K562 (cell line): Measurements from ENCODE around the gene GFRA4.

Experiments used
- CREM ChIP-seq: IDR thresholded peaks from 2 replicates; pipeline ENCODE4 v1.6.1; 2014; ENCODE audit warnings: antibody characterized with exemption, low read depth
- EP300 ChIP-seq: IDR thresholded peaks from 2 replicates; pipeline ENCODE4 v1.6.1; 2012; ENCODE audit warnings: low read length, improper control_type of control experiment
- ESRRA ChIP-seq: fragments of 450-650 bp; IDR thresholded peaks from 2 replicates; pipeline ENCODE4 v1.6.1; 2014; ENCODE audit warnings: low read depth, mild to moderate bottlenecking, moderate library complexity, borderline replicate concordance
- JUN ChIP-seq, 2 experiments: sonication (generic) in 1 of 2; formaldehyde crosslinking in 1 of 2; IDR thresholded peaks; 2 replicates each; pipeline versions ENCODE4 v1.6.1 to v1.8.0; 2012 to 2022; ENCODE audit warnings: borderline replicate concordance in 2 of 2, mild to moderate bottlenecking in 2 of 2, improper control_type of control experiment in 1 of 2, low read depth in 1 of 2, low read length in 1 of 2, missing genetic modification reagents in 1 of 2
- NFE2 ChIP-seq: IDR thresholded peaks from 2 replicates; pipeline ENCODE4 v1.6.1; 2014; ENCODE audit warnings: antibody characterized with exemption, low read depth
- POLR2AphosphoS2 ChIP-seq: IDR thresholded peaks from 2 replicates; pipeline ENCODE4 v1.6.1; 2012; ENCODE audit warnings: low read length, improper control_type of control experiment
- PTRF ChIP-seq: fragments of 450-650 bp; IDR thresholded peaks from 2 replicates; pipeline ENCODE4 v1.6.1; 2016; ENCODE audit warnings: mild to moderate bottlenecking, missing genetic modification characterization, missing compliant biosample characterization
- ZEB2 ChIP-seq: fragments of 450-650 bp; IDR thresholded peaks from 2 replicates; pipeline ENCODE4 v1.6.1; 2016
- ZKSCAN1 ChIP-seq: fragments of 150-350 bp; IDR thresholded peaks from 2 replicates; pipeline ENCODE4 v1.6.1; 2016; ENCODE audit warnings: low read depth, low read length
- TF ChIP-seq, protein P1 (sequence below), 3 experiments: IDR thresholded peaks in 2 of 3; conservative IDR thresholded peaks in 1 of 3; 2 replicates each; pipeline ENCODE4 v1.5.1; 2011 to 2012; ENCODE audit warnings: low read length in 3 of 3, mild to moderate bottlenecking in 3 of 3, control low read depth in 2 of 3, improper control_type of control experiment in 1 of 3, inconsistent platforms in 1 of 3, low read depth in 1 of 3, mixed read lengths in 1 of 3, moderate library complexity in 1 of 3; ENCODE audit not compliant: insufficient read depth in 2 of 3
- TF ChIP-seq, protein P2 (sequence below): sonication (generic); formaldehyde crosslinking; IDR thresholded peaks from 2 replicates; pipeline ENCODE4 v1.8.1; 2022; ENCODE audit warnings: missing genetic modification reagents
- TF ChIP-seq, protein P3 (sequence below), 2 experiments: IDR thresholded peaks; 2 replicates each; pipeline ENCODE4 v1.6.1; 2011; ENCODE audit warnings: borderline replicate concordance in 1 of 2, control low read depth in 1 of 2, low read depth in 1 of 2, low read length in 1 of 2, mild to moderate bottlenecking in 1 of 2, mixed read lengths in 1 of 2, moderate library complexity in 1 of 2; ENCODE audit not compliant: insufficient read depth in 1 of 2, insufficient read length in 1 of 2, poor library complexity in 1 of 2, severe bottlenecking in 1 of 2; ENCODE audit errors: extremely low read depth in 1 of 2

DNA sequence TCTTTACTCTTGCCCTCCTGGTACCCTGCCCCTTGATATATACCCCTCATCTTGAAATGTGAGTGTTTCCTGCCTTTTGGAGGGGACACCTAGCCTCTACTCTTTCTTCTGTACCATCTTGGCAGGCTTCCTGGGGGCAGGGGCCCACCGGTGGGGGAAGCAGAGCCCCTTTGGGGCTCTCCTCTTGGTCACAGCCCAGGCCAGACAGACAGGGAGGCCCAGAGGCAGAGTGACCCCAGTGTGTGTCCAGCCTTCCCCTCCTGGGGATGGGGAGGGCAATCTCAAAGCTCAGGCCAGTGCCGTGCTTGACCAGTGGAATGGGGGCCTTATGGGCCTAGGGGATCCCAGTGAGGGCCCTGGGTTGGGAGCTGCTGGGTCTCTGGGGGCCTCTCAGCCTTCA lies 15.0 kb upstream of the GFRA4 start:
- no peak for TF ChIP-seq ZKSCAN1
- TF ChIP-seq, protein P1, sequence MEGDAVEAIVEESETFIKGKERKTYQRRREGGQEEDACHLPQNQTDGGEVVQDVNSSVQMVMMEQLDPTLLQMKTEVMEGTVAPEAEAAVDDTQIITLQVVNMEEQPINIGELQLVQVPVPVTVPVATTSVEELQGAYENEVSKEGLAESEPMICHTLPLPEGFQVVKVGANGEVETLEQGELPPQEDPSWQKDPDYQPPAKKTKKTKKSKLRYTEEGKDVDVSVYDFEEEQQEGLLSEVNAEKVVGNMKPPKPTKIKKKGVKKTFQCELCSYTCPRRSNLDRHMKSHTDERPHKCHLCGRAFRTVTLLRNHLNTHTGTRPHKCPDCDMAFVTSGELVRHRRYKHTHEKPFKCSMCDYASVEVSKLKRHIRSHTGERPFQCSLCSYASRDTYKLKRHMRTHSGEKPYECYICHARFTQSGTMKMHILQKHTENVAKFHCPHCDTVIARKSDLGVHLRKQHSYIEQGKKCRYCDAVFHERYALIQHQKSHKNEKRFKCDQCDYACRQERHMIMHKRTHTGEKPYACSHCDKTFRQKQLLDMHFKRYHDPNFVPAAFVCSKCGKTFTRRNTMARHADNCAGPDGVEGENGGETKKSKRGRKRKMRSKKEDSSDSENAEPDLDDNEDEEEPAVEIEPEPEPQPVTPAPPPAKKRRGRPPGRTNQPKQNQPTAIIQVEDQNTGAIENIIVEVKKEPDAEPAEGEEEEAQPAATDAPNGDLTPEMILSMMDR (IDR thresholded peaks at IDR 0.05 in 2 of 3, conservative IDR thresholded peaks at IDR 0.05 in 1 of 3; ENCODE audit: insufficient read depth in 2 of 3, low read depth in 1 of 3, low read length in 3 of 3) = no peak
- TF ChIP-seq ESRRA = no peak
- TF ChIP-seq CREM = no peak
- no peak for TF ChIP-seq NFE2
- TF ChIP-seq POLR2AphosphoS2 = no peak
- no peak for TF ChIP-seq EP300
- no peak for TF ChIP-seq ZEB2
- TF ChIP-seq JUN (IDR thresholded peaks at IDR 0.05; ENCODE audit: borderline replicate concordance, low read depth, low read length) = no peak
- TF ChIP-seq JUN (CRISPR knock-in tag; IDR thresholded peaks at IDR 0.05; ENCODE audit: borderline replicate concordance) = no peak
- TF ChIP-seq PTRF (tag) = no peak
- TF ChIP-seq, protein P2, sequence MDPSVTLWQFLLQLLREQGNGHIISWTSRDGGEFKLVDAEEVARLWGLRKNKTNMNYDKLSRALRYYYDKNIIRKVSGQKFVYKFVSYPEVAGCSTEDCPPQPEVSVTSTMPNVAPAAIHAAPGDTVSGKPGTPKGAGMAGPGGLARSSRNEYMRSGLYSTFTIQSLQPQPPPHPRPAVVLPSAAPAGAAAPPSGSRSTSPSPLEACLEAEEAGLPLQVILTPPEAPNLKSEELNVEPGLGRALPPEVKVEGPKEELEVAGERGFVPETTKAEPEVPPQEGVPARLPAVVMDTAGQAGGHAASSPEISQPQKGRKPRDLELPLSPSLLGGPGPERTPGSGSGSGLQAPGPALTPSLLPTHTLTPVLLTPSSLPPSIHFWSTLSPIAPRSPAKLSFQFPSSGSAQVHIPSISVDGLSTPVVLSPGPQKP (CRISPR knock-in tag) = no peak
- TF ChIP-seq, protein P3, sequence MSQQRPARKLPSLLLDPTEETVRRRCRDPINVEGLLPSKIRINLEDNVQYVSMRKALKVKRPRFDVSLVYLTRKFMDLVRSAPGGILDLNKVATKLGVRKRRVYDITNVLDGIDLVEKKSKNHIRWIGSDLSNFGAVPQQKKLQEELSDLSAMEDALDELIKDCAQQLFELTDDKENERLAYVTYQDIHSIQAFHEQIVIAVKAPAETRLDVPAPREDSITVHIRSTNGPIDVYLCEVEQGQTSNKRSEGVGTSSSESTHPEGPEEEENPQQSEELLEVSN (IDR thresholded peaks at IDR 0.05; ENCODE audit: borderline replicate concordance in 1 of 2, extremely low read depth in 1 of 2, insufficient read depth in 1 of 2, insufficient read length in 1 of 2, low read depth in 1 of 2, low read length in 1 of 2, poor library complexity in 1 of 2, severe bottlenecking in 1 of 2) = no peak
